Liver (tissue), 9 donors: ENCODE measurements around the gene ENTHD1. TPM values are rescaled to one million over a fixed set of nuclear protein-coding genes. Genes with fewer than 3 reads are reported as not detected.

Experiments used
- DNase-seq: peaks from one replicate; pipeline ENCODE4 v3.0.0-alpha.2; 2017; ENCODE audit warnings: low spot score
- H3K27ac ChIP-seq, 2 donors: one replicate each; pipeline ENCODE4 v1.7.0; 2013; ENCODE audit warnings: inconsistent platforms in 2 of 2, low read length in 2 of 2, control low read depth in 1 of 2, low read depth in 1 of 2, mild to moderate bottlenecking in 1 of 2
- H3K27me3 ChIP-seq, 4 donors: one replicate each; pipeline versions ENCODE4 v1.6.1 to v1.7.0; 2013; ENCODE audit warnings: low read length in 3 of 4, inconsistent platforms in 1 of 4, mild to moderate bottlenecking in 1 of 4, moderate library complexity in 1 of 4; ENCODE audit not compliant: control insufficient read depth in 4 of 4, insufficient read depth in 4 of 4
- H3K36me3 ChIP-seq, 4 donors: one replicate each; pipeline versions ENCODE4 v1.6.1 to v1.7.0; 2013; ENCODE audit warnings: low read length in 3 of 4, mild to moderate bottlenecking in 3 of 4, low read depth in 1 of 4, moderate library complexity in 1 of 4; ENCODE audit not compliant: control insufficient read depth in 4 of 4, insufficient read depth in 3 of 4
- H3K4me1 ChIP-seq, 4 donors: one replicate each; pipeline versions ENCODE4 v1.6.1 to v1.7.0; 2013; ENCODE audit warnings: low read length in 3 of 4, mild to moderate bottlenecking in 3 of 4, moderate library complexity in 1 of 4; ENCODE audit not compliant: control insufficient read depth in 4 of 4, insufficient read depth in 4 of 4
- H3K4me3 ChIP-seq, 3 donors: one replicate each; pipeline versions ENCODE4 v1.6.1 to v1.7.0; 2013; ENCODE audit warnings: low read length in 3 of 3, control low read depth in 1 of 3, low read depth in 1 of 3, mild to moderate bottlenecking in 1 of 3
- H3K9ac ChIP-seq, 2 donors: one replicate each; pipeline ENCODE4 v1.7.0; 2013; ENCODE audit warnings: low read length in 2 of 2, mild to moderate bottlenecking in 2 of 2, moderate library complexity in 2 of 2, control low read depth in 1 of 2, low read depth in 1 of 2
- H3K9me3 ChIP-seq, 4 donors: one replicate each; pipeline versions ENCODE4 v1.6.1 to v1.7.0; 2013; ENCODE audit warnings: low read length in 3 of 4; ENCODE audit not compliant: control insufficient read depth in 4 of 4
- ATF3 ChIP-seq: IDR thresholded peaks from 2 replicates; pipeline ENCODE4 v1.6.1; 2016; ENCODE audit warnings: antibody characterized with exemption
- CTCF ChIP-seq: fragments of 150-350 bp; IDR thresholded peaks from 2 replicates; pipeline ENCODE4 v1.5.1; 2017; ENCODE audit warnings: improper control_type of control experiment, low read depth, low read length; ENCODE audit not compliant: missing input control
- EGR1 ChIP-seq, 2 donors: IDR thresholded peaks; 2 replicates each; pipeline ENCODE4 v1.6.1; 2016 to 2018; ENCODE audit warnings: antibody characterized with exemption in 2 of 2, low read depth in 2 of 2
- FOXA1 ChIP-seq: IDR thresholded peaks from 2 replicates; pipeline ENCODE4 v1.6.1; 2016; ENCODE audit warnings: antibody characterized with exemption
- GABPA ChIP-seq, 2 donors: IDR thresholded peaks in 1 of 2; conservative IDR thresholded peaks in 1 of 2; 2 replicates each; pipeline ENCODE4 v1.6.1; 2016; ENCODE audit warnings: antibody characterized with exemption in 2 of 2, mild to moderate bottlenecking in 1 of 2, moderate library complexity in 1 of 2
- HNF4A ChIP-seq, 2 donors: conservative IDR thresholded peaks; 2 replicates each; pipeline ENCODE4 v1.6.1; 2016; ENCODE audit warnings: antibody characterized with exemption in 2 of 2, mild to moderate bottlenecking in 2 of 2
- HNF4G ChIP-seq: IDR thresholded peaks from 2 replicates; pipeline ENCODE4 v1.6.1; 2016; ENCODE audit warnings: antibody characterized with exemption
- JUND ChIP-seq, 2 donors: IDR thresholded peaks; 2 replicates each; pipeline ENCODE4 v1.6.1; 2016; ENCODE audit warnings: antibody characterized with exemption in 2 of 2
- NR2F2 ChIP-seq: IDR thresholded peaks from 2 replicates; pipeline ENCODE4 v1.6.1; 2016; ENCODE audit warnings: antibody characterized with exemption
- RAD21 ChIP-seq, 2 donors: IDR thresholded peaks; 2 replicates each; pipeline ENCODE4 v1.6.1; 2016; ENCODE audit warnings: antibody characterized with exemption in 2 of 2, mild to moderate bottlenecking in 2 of 2
- SP1 ChIP-seq: IDR thresholded peaks from 2 replicates; pipeline ENCODE4 v1.6.1; 2018; ENCODE audit warnings: antibody characterized with exemption, mild to moderate bottlenecking
- TAF1 ChIP-seq: conservative IDR thresholded peaks from 2 replicates; pipeline ENCODE4 v1.6.1; 2016; ENCODE audit warnings: antibody characterized with exemption, mild to moderate bottlenecking
- YY1 ChIP-seq: IDR thresholded peaks from 2 replicates; pipeline ENCODE4 v1.6.1; 2016; ENCODE audit warnings: antibody characterized with exemption, mild to moderate bottlenecking
- WGBS: extraction: QIAGEN DNeasy Blood & Tissue Kit; methylation state at CpG from one replicate; pipeline ENCODE4 v1.1.7; 2013; 5-methylcytosine and 5-hydroxymethylcytosine counted together
- polyA plus RNA-seq, 2 donors: library from polyadenylated mRNA; stranded (reverse) in 1 of 2; unstranded in 1 of 2; fragments of 200-250 nt in 1 of 2; fragments of >200 nt in 1 of 2; fragmentation: Nextera tagmentation in 1 of 2; extraction: Ambion mirVana in 1 of 2; gene quantifications; one replicate each; pipeline versions ENCODE4 v1.2.1 to v1.2.3, GENCODE V29; 2013 to 2015
- total RNA-seq, 2 donors: library from RNA; depleted of rRNA; stranded (reverse); fragments of >200 nt; gene quantifications; one replicate each; pipeline ENCODE4 v1.2.3, GENCODE V29; 2014
- TF ChIP-seq, protein P1 (sequence below): IDR thresholded peaks from 2 replicates; pipeline ENCODE4 v1.6.1; 2016; ENCODE audit warnings: antibody characterized with exemption
- TF ChIP-seq, protein P2 (sequence below): IDR thresholded peaks from 2 replicates; pipeline ENCODE4 v1.6.1; 2016; ENCODE audit warnings: antibody characterized with exemption
- TF ChIP-seq, protein P3 (sequence below): IDR thresholded peaks from 2 replicates; pipeline ENCODE4 v1.6.1; 2016; ENCODE audit warnings: antibody characterized with exemption, mild to moderate bottlenecking
- donor health status: healthy.
- donor health status: healthy.
- donor health status: healthy.
- donor health status: healthy.
- donor health status: healthy.

The ENTHD1 gene
- total and polyA plus RNA-seq, 4 donors, result not detected

- peaks cover 0 to 3% (median 0%) of the 10 kb centered on the region in 4 donors for H3K27me3 ChIP-seq
- H3K9ac ChIP-seq, result no peak overlapping the region
- H3K4me1 ChIP-seq, result no peaks in the 10 kb centered on the region
- H3K27ac ChIP-seq, result no peak overlapping the region
- no peaks in the 10 kb centered on the region for H3K36me3 ChIP-seq
- no peak for DNase-seq
- TF ChIP-seq ATF3, result no peak
- TF ChIP-seq TAF1, result no peak
- TF ChIP-seq HNF4G, result no peak
- no peak for TF ChIP-seq CTCF
- H3K4me3 ChIP-seq, result no peak overlapping the region
- H3K9me3 ChIP-seq, result peaks cover 3 to 26% (median 12%) of the 10 kb centered on the region in 4 donors
These were observed 95.9 kb downstream of the ENTHD1 start for GRCh38 chr22:39797528-39798147.

DNA sequence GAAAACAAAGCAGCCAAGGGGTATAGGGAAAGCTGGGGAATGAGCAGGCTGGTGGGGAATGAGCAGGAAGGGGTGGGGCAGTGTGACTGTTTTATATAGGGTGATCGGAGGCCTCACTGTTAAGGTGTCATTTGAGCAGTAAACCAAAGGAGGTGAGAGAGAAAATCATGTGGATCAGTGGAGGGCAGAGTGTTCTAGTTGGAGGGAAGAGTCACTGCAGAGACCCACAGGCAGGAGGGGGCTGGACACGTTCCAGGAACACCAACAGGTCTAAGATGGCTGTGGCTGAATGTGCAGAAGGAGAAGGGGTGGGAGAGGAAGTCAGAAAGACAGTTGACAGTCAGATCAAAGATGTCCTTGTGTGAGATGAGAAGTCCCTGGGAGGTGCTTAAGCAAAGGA is 103.8 kb downstream of the ENTHD1 start:
- Histone ChIP-seq H3K4me3 (no peak overlapping the region), H3K9me3 (peaks cover 0 to 3% (median 0%) of the 10 kb centered on the region in 4 donors), H3K9ac (no peak overlapping the region), H3K27ac (no peak overlapping the region), H3K36me3 (no peaks in the 10 kb centered on the region), H3K4me1 (no peaks in the 10 kb centered on the region), H3K27me3 (peaks cover 0 to 6% (median 0%) of the 10 kb centered on the region in 4 donors)
- TF ChIP-seq YY1 (no peak), FOXA1 (no peak), ATF3 (no peak), EGR1 (IDR thresholded peaks at IDR 0.05; ENCODE audit: low read depth in 2 of 2) (no peak), GABPA (IDR thresholded peaks at IDR 0.05 in 1 of 2, conservative IDR thresholded peaks at IDR 0.05 in 1 of 2) (no peak), HNF4G (no peak), NR2F2 (no peak), HNF4A (conservative IDR thresholded peaks at IDR 0.05) (no peak), JUND (IDR thresholded peaks at IDR 0.05) (no peak)
- TF ChIP-seq, protein P1, sequence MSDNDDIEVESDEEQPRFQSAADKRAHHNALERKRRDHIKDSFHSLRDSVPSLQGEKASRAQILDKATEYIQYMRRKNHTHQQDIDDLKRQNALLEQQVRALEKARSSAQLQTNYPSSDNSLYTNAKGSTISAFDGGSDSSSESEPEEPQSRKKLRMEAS, result no peak
- TF ChIP-seq, protein P2, sequence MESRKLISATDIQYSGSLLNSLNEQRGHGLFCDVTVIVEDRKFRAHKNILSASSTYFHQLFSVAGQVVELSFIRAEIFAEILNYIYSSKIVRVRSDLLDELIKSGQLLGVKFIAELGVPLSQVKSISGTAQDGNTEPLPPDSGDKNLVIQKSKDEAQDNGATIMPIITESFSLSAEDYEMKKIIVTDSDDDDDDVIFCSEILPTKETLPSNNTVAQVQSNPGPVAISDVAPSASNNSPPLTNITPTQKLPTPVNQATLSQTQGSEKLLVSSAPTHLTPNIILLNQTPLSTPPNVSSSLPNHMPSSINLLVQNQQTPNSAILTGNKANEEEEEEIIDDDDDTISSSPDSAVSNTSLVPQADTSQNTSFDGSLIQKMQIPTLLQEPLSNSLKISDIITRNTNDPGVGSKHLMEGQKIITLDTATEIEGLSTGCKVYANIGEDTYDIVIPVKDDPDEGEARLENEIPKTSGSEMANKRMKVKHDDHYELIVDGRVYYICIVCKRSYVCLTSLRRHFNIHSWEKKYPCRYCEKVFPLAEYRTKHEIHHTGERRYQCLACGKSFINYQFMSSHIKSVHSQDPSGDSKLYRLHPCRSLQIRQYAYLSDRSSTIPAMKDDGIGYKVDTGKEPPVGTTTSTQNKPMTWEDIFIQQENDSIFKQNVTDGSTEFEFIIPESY, result no peak
- DNase-seq, result no peak
- WGBS, result 43% methylated on average over 2 of the region's 2 CpGs

DNA sequence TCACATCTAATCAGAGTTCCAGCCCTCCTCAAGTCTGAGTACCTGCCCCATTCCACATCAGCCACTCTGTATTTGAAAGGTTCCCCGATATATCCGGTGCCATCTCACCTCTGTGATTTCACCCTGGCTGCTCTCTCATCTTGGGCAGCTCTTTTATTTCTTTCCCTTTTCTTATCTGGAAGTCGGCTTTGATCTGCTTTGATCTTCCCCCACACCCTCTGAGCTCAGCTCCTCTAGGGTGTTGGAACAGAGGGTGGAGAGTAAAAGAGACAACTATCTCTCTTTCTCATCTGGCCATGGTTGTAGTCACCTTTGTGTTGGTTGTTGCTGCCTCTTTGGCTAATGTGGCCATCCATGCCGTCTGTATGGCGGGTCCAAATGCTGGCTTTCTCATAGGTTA is 108.3 kb downstream of the ENTHD1 start:
- H3K9me3 ChIP-seq, result no peaks in the 10 kb centered on the region
- no peak overlapping the region for H3K9ac ChIP-seq
- peaks cover 0 to 6% (median 0%) of the 10 kb centered on the region in 4 donors for H3K27me3 ChIP-seq
- H3K4me1 ChIP-seq, result no peaks in the 10 kb centered on the region
- H3K4me3 ChIP-seq, result no peak overlapping the region
- no peak for DNase-seq
- TF ChIP-seq SP1, result no peak
- no peak for TF ChIP-seq JUND (IDR thresholded peaks at IDR 0.05)
- no peak for TF ChIP-seq RAD21 (IDR thresholded peaks at IDR 0.05)
- TF ChIP-seq ATF3, result no peak
- TF ChIP-seq NR2F2, result no peak
- TF ChIP-seq FOXA1, result no peak
- TF ChIP-seq, protein P3, sequence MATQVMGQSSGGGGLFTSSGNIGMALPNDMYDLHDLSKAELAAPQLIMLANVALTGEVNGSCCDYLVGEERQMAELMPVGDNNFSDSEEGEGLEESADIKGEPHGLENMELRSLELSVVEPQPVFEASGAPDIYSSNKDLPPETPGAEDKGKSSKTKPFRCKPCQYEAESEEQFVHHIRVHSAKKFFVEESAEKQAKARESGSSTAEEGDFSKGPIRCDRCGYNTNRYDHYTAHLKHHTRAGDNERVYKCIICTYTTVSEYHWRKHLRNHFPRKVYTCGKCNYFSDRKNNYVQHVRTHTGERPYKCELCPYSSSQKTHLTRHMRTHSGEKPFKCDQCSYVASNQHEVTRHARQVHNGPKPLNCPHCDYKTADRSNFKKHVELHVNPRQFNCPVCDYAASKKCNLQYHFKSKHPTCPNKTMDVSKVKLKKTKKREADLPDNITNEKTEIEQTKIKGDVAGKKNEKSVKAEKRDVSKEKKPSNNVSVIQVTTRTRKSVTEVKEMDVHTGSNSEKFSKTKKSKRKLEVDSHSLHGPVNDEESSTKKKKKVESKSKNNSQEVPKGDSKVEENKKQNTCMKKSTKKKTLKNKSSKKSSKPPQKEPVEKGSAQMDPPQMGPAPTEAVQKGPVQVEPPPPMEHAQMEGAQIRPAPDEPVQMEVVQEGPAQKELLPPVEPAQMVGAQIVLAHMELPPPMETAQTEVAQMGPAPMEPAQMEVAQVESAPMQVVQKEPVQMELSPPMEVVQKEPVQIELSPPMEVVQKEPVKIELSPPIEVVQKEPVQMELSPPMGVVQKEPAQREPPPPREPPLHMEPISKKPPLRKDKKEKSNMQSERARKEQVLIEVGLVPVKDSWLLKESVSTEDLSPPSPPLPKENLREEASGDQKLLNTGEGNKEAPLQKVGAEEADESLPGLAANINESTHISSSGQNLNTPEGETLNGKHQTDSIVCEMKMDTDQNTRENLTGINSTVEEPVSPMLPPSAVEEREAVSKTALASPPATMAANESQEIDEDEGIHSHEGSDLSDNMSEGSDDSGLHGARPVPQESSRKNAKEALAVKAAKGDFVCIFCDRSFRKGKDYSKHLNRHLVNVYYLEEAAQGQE, result no peak
- no peak for TF ChIP-seq HNF4G
- TF ChIP-seq GABPA (IDR thresholded peaks at IDR 0.05 in 1 of 2, conservative IDR thresholded peaks at IDR 0.05 in 1 of 2), result no peak
- 56% methylated on average over 5 of the region's 5 CpGs for WGBS
- H3K27ac ChIP-seq, result no peak overlapping the region
- no peaks in the 10 kb centered on the region for H3K36me3 ChIP-seq
